ENCODE measurements around the gene URAD.

Gene URAD

DNA sequence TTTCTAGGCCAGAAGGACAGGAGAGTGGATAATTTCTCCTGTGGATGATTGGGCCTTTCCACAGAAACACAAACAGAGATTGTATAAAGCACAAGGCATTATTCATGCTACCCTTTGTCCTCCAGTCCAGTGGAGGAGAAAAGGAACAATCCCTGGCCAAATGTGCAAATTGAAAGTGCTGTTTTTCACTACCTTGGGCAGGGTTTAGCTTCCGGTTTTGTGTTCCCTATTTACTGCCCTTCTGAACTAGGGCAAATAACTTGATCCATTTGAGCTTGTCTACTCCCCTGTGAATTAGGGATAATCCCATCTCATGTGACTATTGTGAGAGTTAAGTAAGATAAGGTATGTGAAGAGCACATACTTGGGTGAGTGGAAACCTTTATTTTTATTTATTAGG lies 55.4 kb downstream of the URAD start:
- TF ChIP-seq, protein P1, sequence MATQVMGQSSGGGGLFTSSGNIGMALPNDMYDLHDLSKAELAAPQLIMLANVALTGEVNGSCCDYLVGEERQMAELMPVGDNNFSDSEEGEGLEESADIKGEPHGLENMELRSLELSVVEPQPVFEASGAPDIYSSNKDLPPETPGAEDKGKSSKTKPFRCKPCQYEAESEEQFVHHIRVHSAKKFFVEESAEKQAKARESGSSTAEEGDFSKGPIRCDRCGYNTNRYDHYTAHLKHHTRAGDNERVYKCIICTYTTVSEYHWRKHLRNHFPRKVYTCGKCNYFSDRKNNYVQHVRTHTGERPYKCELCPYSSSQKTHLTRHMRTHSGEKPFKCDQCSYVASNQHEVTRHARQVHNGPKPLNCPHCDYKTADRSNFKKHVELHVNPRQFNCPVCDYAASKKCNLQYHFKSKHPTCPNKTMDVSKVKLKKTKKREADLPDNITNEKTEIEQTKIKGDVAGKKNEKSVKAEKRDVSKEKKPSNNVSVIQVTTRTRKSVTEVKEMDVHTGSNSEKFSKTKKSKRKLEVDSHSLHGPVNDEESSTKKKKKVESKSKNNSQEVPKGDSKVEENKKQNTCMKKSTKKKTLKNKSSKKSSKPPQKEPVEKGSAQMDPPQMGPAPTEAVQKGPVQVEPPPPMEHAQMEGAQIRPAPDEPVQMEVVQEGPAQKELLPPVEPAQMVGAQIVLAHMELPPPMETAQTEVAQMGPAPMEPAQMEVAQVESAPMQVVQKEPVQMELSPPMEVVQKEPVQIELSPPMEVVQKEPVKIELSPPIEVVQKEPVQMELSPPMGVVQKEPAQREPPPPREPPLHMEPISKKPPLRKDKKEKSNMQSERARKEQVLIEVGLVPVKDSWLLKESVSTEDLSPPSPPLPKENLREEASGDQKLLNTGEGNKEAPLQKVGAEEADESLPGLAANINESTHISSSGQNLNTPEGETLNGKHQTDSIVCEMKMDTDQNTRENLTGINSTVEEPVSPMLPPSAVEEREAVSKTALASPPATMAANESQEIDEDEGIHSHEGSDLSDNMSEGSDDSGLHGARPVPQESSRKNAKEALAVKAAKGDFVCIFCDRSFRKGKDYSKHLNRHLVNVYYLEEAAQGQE (IDR thresholded peaks at IDR 0.05; ENCODE audit: insufficient replicate concordance, low read depth), result no peak
- TF ChIP-seq SPI1 (IDR thresholded peaks at IDR 0.05; ENCODE audit: borderline replicate concordance, low read depth), result peak; percentile 38; the same call in 1 of the 2 replicates
- H3K4me3 ChIP-seq (replicated peaks; ENCODE audit: insufficient read depth, low read length), result no peak overlapping the region
- no peak overlapping the region for H3K27ac ChIP-seq (replicated peaks)
- H3K27me3 ChIP-seq (ENCODE audit: insufficient read depth, poor library complexity, severe bottlenecking), result peaks cover 32% of the 10 kb centered on the region
- peak in 1 of 2 experiments; percentile 36 for DNase-seq (ENCODE audit: low read depth in 1 of 2, low spot score in 1 of 2)

DNA sequence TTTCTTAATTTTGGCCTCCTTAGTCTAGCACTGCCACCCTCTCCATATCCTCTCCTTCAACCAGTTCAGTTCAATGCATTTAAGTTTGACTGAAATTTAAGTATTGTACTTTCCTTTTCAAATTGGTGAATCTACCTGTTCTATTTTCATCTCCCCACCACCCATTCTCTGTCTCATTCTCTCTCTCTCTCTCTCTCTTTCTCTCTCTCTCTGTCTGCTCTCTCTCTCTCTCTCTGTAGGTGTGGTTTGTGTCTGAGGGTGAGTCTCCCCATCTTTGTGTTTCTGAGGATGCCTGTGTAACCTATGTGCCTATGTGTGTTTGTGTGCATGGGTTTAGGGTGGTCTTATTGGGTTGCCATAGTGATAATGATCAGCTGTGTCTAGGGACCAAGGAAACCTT lies 58.6 kb downstream of the URAD start:
- DNase-seq (ENCODE audit: low read depth in 1 of 2, low spot score in 1 of 2), result no peak
- H3K27ac ChIP-seq (replicated peaks), result no peak overlapping the region
- no peak overlapping the region for H3K4me3 ChIP-seq (replicated peaks; ENCODE audit: insufficient read depth, low read length)
- TF ChIP-seq GABPA (IDR thresholded peaks at IDR 0.05; ENCODE audit: low read depth) (no peak), SPI1 (IDR thresholded peaks at IDR 0.05; ENCODE audit: borderline replicate concordance, low read depth) (no peak), POLR2AphosphoS5 (IDR thresholded peaks at IDR 0.05; ENCODE audit: low read depth) (no peak)
- TF ChIP-seq, protein P1 (IDR thresholded peaks at IDR 0.05; ENCODE audit: insufficient replicate concordance, low read depth), result no peak
- TF ChIP-seq, protein P2, sequence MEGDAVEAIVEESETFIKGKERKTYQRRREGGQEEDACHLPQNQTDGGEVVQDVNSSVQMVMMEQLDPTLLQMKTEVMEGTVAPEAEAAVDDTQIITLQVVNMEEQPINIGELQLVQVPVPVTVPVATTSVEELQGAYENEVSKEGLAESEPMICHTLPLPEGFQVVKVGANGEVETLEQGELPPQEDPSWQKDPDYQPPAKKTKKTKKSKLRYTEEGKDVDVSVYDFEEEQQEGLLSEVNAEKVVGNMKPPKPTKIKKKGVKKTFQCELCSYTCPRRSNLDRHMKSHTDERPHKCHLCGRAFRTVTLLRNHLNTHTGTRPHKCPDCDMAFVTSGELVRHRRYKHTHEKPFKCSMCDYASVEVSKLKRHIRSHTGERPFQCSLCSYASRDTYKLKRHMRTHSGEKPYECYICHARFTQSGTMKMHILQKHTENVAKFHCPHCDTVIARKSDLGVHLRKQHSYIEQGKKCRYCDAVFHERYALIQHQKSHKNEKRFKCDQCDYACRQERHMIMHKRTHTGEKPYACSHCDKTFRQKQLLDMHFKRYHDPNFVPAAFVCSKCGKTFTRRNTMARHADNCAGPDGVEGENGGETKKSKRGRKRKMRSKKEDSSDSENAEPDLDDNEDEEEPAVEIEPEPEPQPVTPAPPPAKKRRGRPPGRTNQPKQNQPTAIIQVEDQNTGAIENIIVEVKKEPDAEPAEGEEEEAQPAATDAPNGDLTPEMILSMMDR (IDR thresholded peaks at IDR 0.05; ENCODE audit: insufficient read depth, low read length), result no peak
- H3K27me3 ChIP-seq (ENCODE audit: insufficient read depth, poor library complexity, severe bottlenecking), result peaks cover 62% of the 10 kb centered on the region

DNA sequence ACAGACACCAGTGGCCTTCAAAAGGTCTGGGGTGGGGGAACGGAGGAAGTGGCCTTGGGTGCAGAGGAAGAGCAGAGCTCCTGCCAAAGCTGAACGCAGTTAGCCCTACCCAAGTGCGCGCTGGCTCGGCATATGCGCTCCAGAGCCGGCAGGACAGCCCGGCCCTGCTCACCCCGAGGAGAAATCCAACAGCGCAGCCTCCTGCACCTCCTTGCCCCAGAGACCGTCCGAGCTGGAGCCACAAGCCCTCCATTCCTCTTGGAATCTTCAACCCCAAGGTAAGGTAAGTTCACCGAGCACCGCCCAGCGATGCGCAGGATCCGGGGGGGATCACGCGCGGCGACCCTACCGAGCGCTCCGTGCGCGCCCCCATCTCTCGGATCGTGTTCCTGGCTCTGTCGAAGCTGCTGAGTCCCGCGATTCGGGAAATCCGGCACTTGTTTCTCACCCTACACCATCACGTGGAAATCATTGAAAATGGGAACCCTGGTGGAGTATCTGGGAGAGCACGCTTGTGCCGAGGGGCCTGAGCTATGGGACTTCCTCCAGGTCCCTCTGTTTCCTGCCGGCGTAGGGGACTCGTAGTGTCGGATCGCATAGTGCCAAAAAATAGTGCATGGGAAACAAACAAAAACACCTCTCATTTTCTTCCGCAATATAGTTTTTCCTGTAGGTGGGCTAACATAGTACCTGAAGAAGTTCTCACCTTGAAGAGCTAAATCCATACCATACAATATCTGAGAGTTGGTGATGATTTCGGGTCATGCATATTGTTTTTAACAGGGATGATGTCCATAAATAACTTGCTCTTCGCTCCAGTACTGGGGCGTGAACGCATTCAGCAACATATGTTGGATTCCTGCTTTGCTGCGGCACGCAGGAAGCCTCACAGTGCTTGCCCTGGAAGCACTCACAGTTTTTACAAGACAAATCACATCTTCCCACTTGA lies 59.4 kb downstream of the URAD start:
- Histone ChIP-seq H3K4me3 (replicated peaks; ENCODE audit: insufficient read depth, low read length) (no peak overlapping the region), H3K27ac (replicated peaks) (no peak overlapping the region), H3K27me3 (ENCODE audit: insufficient read depth, poor library complexity, severe bottlenecking) (peaks cover 68% of the 10 kb centered on the region)
- no peak for DNase-seq (ENCODE audit: low read depth in 1 of 2, low spot score in 1 of 2)
- TF ChIP-seq, protein P2 (IDR thresholded peaks at IDR 0.05; ENCODE audit: insufficient read depth, low read length), result no peak
- no peak for TF ChIP-seq SPI1 (IDR thresholded peaks at IDR 0.05; ENCODE audit: borderline replicate concordance, low read depth)
- TF ChIP-seq POLR2AphosphoS5 (IDR thresholded peaks at IDR 0.05; ENCODE audit: low read depth), result no peak
- TF ChIP-seq, protein P1 (IDR thresholded peaks at IDR 0.05; ENCODE audit: insufficient replicate concordance, low read depth), result no peak
- TF ChIP-seq GABPA (IDR thresholded peaks at IDR 0.05; ENCODE audit: low read depth), result no peak
